Mammary epithelial cell (primary cell): ENCODE data around the gene KANK3.

Experiments used
- EZH2 ChIP-seq: IDR thresholded peaks from 2 replicates; pipeline ENCODE4 v1.6.1; 2012; ENCODE audit warnings: low read length, inconsistent platforms, borderline replicate concordance
- TF ChIP-seq, protein P1 (sequence below), 2 donors: IDR thresholded peaks in 1 of 2; conservative IDR thresholded peaks in 1 of 2; 2 replicates each; pipeline ENCODE4 v1.5.1; 2011 to 2012; ENCODE audit warnings: inconsistent platforms in 2 of 2, low read length in 2 of 2, mild to moderate bottlenecking in 2 of 2, control low read depth in 1 of 2, low read depth in 1 of 2; ENCODE audit not compliant: insufficient read depth in 1 of 2; ENCODE audit errors: extremely low read depth in 1 of 2

DNA sequence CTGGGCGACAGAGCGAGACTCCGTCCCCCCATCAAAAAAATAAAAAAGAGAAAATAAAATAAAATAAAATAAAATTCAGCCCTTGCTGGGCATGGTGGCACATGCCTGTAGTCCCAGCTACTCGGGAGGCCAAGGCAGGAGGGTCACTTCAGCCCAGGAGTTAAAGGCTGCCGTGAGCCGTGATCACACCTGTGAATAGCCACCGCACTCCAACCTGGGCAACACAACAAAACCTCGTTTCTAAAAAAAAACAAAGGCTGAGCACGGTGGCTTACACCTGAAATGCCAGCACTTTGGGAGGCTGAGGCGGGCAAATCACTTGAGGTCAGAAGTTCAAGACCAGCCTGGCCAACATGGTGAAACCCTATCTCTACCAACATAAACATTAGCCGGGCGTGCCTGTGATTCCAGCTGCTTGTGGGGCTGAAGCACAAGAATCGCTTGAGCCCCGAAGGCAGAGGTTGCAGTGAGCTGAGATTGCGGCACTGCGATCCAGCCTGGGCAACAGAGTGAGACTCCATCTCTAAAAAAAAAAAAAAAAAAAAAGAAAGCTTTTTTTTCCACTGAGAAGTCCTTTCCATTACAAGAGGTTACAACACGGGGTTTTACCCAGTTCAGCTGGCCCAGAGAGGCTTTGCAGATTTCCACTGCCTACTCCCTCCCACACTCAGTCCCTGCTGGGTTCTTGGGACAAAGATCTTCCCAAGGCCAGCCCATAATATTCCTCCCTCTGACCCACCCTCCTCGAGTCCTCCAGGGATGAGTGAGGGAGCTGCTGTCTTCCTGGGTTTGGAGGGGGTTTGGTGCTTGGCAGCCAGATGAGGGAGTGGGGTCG, 27.3 kb upstream of the KANK3 start:
- TF ChIP-seq, protein P1, sequence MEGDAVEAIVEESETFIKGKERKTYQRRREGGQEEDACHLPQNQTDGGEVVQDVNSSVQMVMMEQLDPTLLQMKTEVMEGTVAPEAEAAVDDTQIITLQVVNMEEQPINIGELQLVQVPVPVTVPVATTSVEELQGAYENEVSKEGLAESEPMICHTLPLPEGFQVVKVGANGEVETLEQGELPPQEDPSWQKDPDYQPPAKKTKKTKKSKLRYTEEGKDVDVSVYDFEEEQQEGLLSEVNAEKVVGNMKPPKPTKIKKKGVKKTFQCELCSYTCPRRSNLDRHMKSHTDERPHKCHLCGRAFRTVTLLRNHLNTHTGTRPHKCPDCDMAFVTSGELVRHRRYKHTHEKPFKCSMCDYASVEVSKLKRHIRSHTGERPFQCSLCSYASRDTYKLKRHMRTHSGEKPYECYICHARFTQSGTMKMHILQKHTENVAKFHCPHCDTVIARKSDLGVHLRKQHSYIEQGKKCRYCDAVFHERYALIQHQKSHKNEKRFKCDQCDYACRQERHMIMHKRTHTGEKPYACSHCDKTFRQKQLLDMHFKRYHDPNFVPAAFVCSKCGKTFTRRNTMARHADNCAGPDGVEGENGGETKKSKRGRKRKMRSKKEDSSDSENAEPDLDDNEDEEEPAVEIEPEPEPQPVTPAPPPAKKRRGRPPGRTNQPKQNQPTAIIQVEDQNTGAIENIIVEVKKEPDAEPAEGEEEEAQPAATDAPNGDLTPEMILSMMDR (conservative IDR thresholded peaks at IDR 0.05 in 1 of 2, IDR thresholded peaks at IDR 0.05 in 1 of 2; ENCODE audit: extremely low read depth in 1 of 2, insufficient read depth in 1 of 2, low read depth in 1 of 2, low read length in 2 of 2) = no peak
- no peak for TF ChIP-seq EZH2
